GM13976 (cell line): ENCODE data around the gene RABEPK.
"Not testable (repeated sequence)": the region's sequence is repeated elsewhere in the genome, so short reads cannot be mapped to it uniquely, and the experiment has no call there.

Source experiments
- DNase-seq: peaks from one replicate; pipeline ENCODE4 v3.0.0; 2012; ENCODE audit warnings: low spot score
- in situ Hi-C: fragments of 300-500 bp; cut with MboI; formaldehyde crosslinking; loops from one replicate; pipeline ENCODE4 v1.12.0; 2022; ENCODE audit warnings: low sequenced_read_pairs, mixed read lengths, inconsistent platforms; ENCODE audit not compliant: unreplicated experiment
- TF ChIP-seq, protein P1 (sequence below): IDR thresholded peaks from 2 replicates; pipeline ENCODE4 v1.5.1; 2012; ENCODE audit warnings: borderline replicate concordance, mild to moderate bottlenecking; ENCODE audit not compliant: insufficient read depth; ENCODE audit errors: extremely low read depth, missing control alignments, control extremely low read depth

RABEPK gene

DNA sequence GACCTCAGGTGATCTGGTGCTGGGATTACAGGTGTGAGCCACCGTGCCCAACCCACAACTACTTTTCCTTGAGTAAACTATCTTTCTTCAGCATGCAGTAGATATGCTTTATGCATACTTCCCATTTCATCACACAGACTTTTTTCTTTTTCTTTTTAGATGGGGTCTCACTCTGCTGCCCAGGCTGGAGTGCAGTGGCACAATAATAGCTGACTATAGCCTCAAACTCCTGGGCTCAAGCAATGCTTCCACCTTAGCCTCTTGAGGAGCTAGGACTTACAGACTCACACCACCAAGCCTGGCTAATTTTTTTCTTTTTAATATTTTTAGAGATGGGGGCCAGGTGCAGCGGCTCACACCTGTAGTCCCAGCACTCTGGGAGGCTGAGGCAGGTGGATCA lies 33.6 kb upstream of the RABEPK start:
- DNase-seq, result no peak
- in situ Hi-C loops, result no loop called here
- TF ChIP-seq, protein P1, sequence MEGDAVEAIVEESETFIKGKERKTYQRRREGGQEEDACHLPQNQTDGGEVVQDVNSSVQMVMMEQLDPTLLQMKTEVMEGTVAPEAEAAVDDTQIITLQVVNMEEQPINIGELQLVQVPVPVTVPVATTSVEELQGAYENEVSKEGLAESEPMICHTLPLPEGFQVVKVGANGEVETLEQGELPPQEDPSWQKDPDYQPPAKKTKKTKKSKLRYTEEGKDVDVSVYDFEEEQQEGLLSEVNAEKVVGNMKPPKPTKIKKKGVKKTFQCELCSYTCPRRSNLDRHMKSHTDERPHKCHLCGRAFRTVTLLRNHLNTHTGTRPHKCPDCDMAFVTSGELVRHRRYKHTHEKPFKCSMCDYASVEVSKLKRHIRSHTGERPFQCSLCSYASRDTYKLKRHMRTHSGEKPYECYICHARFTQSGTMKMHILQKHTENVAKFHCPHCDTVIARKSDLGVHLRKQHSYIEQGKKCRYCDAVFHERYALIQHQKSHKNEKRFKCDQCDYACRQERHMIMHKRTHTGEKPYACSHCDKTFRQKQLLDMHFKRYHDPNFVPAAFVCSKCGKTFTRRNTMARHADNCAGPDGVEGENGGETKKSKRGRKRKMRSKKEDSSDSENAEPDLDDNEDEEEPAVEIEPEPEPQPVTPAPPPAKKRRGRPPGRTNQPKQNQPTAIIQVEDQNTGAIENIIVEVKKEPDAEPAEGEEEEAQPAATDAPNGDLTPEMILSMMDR, result no peak

DNA sequence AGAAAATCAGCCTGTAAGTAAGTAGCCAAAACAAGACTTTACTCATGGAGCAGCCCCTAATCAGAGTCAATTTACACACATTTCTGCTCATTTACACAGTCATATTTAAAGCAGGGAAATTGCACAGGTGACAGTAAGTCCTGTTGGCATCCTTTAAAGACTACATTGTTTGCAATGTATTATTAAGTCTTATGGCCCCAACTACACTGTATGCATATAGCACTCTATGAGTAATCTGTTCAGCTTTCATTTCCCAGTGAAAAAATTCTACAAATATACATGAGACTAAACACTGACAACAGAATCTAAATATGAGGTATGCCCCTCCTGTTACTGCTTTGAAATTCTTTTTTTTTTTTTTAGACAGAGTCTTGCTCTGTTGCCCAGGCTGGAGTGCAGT lies 30.4 kb upstream of the RABEPK start:
- TF ChIP-seq, protein P1, result no peak
- no peak for DNase-seq
- in situ Hi-C loops, result no loop called here

DNA sequence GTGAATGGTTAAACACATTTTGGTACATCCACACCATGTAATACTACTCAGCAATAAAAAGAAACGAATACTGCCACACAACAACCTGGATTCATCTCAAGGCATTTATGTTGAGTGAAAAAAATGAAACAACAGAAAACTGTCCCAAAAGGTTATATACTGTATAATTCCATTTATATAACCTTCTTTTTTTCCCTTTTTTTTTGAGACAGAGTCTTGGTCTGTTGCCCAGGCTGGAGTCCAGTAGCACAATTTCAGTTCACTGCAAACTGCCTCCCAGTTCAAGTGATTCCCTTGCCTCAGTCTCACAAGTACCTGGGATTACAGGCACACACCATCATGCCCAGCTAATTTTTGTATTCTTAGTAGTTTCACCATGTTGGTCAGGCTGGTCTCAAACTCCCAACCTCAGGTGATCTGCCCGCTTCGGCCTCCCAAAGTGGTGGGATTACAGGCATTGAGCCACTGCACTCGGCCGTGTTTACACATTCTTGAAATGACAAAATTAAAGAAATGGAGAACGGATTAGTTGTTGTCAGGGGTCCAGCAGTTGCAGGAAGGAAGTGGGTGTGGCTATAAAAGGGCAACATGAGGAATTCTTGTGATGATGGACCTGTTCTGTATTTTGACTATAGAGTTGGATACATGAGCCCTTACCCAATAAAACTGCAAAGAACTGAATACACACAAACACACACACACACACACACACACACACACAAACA lies 28.1 kb upstream of the RABEPK start:
- in situ Hi-C loops, result no loop called here
- DNase-seq, result no peak
- TF ChIP-seq, protein P1, result no peak

DNA sequence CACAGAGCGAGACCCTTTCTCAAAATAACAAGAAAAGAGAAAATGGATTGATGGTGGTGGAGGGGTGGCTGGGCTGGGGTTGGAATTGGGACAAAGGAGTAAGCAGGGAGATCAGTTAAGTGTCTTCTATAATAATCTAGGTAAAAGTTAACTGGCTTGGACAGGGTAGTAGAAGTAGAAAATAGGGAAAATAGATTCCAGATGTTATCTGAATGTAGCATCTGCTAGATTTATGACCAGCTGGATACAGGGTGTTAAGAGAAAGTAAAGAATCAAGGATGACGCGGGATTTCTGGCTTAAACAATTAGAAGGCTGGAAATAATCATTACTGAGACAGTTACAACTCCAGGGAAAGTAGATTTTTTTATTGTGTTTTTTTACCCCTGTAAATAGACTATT lies 23.7 kb upstream of the RABEPK start:
- DNase-seq, result no peak
- in situ Hi-C loops, result no loop called here
- TF ChIP-seq, protein P1, result no peak

DNA sequence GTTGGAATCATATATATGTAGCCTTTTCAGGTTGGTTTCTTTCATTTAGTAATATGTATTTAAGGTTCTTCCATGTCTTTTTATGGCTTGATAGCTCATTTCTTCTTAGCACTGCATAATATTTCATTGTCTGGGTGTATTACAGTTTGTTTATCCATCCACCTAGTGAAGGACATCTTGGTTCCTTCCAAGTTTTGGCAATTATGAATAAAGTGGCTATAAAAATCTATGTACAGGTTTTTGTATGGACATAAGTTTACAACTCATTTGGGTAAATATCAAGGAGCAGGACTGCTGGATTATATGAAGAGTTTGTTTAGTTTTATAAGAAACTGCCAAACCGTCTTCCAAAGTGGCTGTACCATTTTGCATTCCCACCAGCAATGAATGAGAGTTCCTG lies 22.5 kb upstream of the RABEPK start:
- in situ Hi-C loops, result no loop called here
- DNase-seq, result no peak
- TF ChIP-seq, protein P1, result no peak

DNA sequence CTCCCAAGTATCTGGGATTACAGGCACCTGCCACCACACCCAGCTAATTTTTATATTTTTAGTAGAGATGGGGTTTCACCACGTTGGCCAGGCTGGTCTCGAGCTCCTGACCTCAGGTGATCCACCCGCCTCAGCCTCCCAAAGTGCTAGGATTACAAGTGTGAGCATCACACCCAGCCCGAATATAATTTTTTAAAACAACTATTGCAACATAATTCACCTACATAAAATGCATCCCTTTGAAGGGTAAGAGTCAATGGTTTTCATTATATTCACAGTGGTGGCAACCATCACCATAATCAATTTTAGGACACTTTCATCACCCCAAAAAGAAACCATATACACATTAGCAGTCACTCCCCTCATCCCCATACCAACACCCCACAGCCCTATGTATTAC lies 20.6 kb upstream of the RABEPK start:
- in situ Hi-C loops, DNase-seq: not testable (repeated sequence)

DNA sequence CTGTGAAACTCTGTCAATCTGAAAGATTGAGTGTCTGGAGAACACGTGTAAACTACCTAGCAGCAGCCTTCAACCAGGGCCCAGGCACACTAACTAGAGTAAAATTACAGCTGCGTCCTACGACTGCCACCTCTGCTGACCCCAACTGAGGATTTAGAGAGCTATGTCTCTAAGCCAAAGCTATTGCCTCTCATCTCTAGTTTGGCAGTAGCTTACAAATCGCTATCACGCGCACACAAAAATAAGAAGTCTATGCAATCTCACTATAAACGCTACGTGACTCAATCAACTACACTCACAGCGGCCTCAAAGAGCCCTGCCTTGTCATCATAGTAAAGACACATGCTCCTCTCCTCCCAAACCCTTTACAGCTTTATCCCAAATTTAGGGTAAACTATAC lies 19.5 kb upstream of the RABEPK start:
- TF ChIP-seq, protein P1, result no peak
- in situ Hi-C loops, result no loop called here
- DNase-seq, result no peak

DNA sequence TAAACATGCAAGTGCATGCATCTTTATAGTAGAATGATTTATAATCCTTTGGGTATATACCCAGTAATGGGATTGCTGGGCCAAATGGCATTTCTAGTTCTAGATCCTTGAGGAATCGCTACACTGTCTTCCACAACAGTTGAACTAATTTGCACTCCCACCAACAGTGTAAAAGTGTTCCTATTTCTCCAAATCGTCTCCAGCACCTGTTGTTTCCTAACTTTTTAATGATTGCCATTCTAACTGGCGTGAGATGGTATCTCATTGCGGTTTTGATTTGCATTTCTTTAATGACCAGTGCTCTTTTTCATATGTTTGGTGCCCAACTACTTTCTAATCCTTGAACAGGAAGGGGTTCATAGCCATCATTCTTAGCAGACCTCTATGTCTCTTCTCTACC lies 18.6 kb upstream of the RABEPK start:
- in situ Hi-C loops, DNase-seq: not testable (repeated sequence)
